ENCODE measurements around the gene DPP10. TPM values are rescaled to one million over a fixed set of nuclear protein-coding genes. Genes with fewer than 3 reads are reported as not detected.

DPP10 gene
- total RNA-seq, 4 donors from 2014 or later: 1.9 to 4.6 (median 3.9) TPM

- H3K4me3 ChIP-seq: no peak overlapping the region
- TF ChIP-seq EP300 (IDR thresholded peaks at IDR 0.05): no peak
- TF ChIP-seq POLR2AphosphoS5 (IDR thresholded peaks at IDR 0.05): no peak
- no peaks in the 10 kb centered on the region for H3K36me3 ChIP-seq
- H3K27ac ChIP-seq: no peak overlapping the region
- H3K4me1 ChIP-seq: no peaks in the 10 kb centered on the region
- no peaks in the 10 kb centered on the region for H3K27me3 ChIP-seq
- 67 to 74% methylated on average over 3 to 4 of the region's 4 CpGs for WGBS, 2 donors (ENCODE audit: low coverage in 1 of 2)
- H3K9me3 ChIP-seq: no peaks in the 10 kb centered on the region
- no peak for ATAC-seq
Observed at GRCh38 chr2:114468343-114468742, 25.9 kb downstream of the DPP10 start.

- Histone ChIP-seq H3K4me1 (no peaks in the 10 kb centered on the region), H3K27me3 (no peaks in the 10 kb centered on the region), H3K27ac (no peak overlapping the region), H3K36me3 (no peaks in the 10 kb centered on the region), H3K4me3 (no peak overlapping the region), H3K9me3 (no peaks in the 10 kb centered on the region)
- no peak for ATAC-seq
- TF ChIP-seq CTCF (IDR thresholded peaks at IDR 0.05) (no peak), POLR2AphosphoS5 (IDR thresholded peaks at IDR 0.05) (no peak), EP300 (IDR thresholded peaks at IDR 0.05) (no peak), POLR2A (IDR thresholded peaks at IDR 0.05) (no peak)
- WGBS, 2 donors (ENCODE audit: low coverage in 1 of 2): 63 to 74% methylated on average over 3 of the region's 3 CpGs
Observed at GRCh38 chr2:114472246-114472645, 29.8 kb downstream of the DPP10 start.

GRCh38 chr2:114472726-114473125, 30.3 kb downstream of the DPP10 start:
- Histone ChIP-seq H3K4me3 (no peak overlapping the region), H3K4me1 (no peaks in the 10 kb centered on the region), H3K9me3 (no peaks in the 10 kb centered on the region), H3K27ac (no peak overlapping the region), H3K27me3 (no peaks in the 10 kb centered on the region), H3K36me3 (no peaks in the 10 kb centered on the region)
- TF ChIP-seq POLR2AphosphoS5 (IDR thresholded peaks at IDR 0.05) (no peak), CTCF (IDR thresholded peaks at IDR 0.05) (no peak), EP300 (IDR thresholded peaks at IDR 0.05) (no peak), POLR2A (IDR thresholded peaks at IDR 0.05) (no peak)
- 65 to 75% methylated on average over 1 of the region's 1 CpG for WGBS, 2 donors (ENCODE audit: low coverage in 1 of 2)
- ATAC-seq: no peak

GRCh38 chr2:114488841-114489530, 46.5 kb downstream of the DPP10 start:
- no peak for TF ChIP-seq POLR2AphosphoS5 (IDR thresholded peaks at IDR 0.05)
- no peak for TF ChIP-seq EP300 (IDR thresholded peaks at IDR 0.05)
- no peak for TF ChIP-seq CTCF (IDR thresholded peaks at IDR 0.05)
- no peak for TF ChIP-seq POLR2A (IDR thresholded peaks at IDR 0.05)
- ATAC-seq: no peak
- H3K27ac ChIP-seq: no peak overlapping the region
- H3K4me1 ChIP-seq: no peaks in the 10 kb centered on the region
- no peaks in the 10 kb centered on the region for H3K9me3 ChIP-seq
- 18 to 28% methylated on average over 3 of the region's 3 CpGs for WGBS, 2 donors (ENCODE audit: low coverage in 1 of 2)
- no peak overlapping the region for H3K4me3 ChIP-seq
- no peaks in the 10 kb centered on the region for H3K27me3 ChIP-seq
- no peaks in the 10 kb centered on the region for H3K36me3 ChIP-seq

GRCh38 chr2:114495046-114495445, 52.6 kb downstream of the DPP10 start:
- H3K27ac ChIP-seq: no peak overlapping the region
- TF ChIP-seq POLR2A (IDR thresholded peaks at IDR 0.05) (no peak), POLR2AphosphoS5 (IDR thresholded peaks at IDR 0.05) (no peak), CTCF (IDR thresholded peaks at IDR 0.05) (no peak), EP300 (IDR thresholded peaks at IDR 0.05) (no peak)
- H3K4me3 ChIP-seq: no peak overlapping the region
- no peaks in the 10 kb centered on the region for H3K9me3 ChIP-seq
- no peaks in the 10 kb centered on the region for H3K4me1 ChIP-seq
- H3K36me3 ChIP-seq: no peaks in the 10 kb centered on the region
- no peaks in the 10 kb centered on the region for H3K27me3 ChIP-seq
- WGBS, 2 donors (ENCODE audit: low coverage in 1 of 2): 0 to 43% methylated on average over 1 of the region's 1 CpG
- ATAC-seq: no peak
